ENCODE results near the gene OR56A1.
"Not testable (repeated sequence)": the region's sequence is repeated elsewhere in the genome, so short reads cannot be mapped to it uniquely, and the experiment has no call there.

The OR56A1 gene, protein sequence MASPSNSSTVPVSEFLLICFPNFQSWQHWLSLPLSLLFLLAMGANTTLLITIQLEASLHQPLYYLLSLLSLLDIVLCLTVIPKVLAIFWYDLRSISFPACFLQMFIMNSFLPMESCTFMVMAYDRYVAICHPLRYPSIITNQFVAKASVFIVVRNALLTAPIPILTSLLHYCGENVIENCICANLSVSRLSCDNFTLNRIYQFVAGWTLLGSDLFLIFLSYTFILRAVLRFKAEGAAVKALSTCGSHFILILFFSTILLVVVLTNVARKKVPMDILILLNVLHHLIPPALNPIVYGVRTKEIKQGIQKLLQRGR

DNA sequence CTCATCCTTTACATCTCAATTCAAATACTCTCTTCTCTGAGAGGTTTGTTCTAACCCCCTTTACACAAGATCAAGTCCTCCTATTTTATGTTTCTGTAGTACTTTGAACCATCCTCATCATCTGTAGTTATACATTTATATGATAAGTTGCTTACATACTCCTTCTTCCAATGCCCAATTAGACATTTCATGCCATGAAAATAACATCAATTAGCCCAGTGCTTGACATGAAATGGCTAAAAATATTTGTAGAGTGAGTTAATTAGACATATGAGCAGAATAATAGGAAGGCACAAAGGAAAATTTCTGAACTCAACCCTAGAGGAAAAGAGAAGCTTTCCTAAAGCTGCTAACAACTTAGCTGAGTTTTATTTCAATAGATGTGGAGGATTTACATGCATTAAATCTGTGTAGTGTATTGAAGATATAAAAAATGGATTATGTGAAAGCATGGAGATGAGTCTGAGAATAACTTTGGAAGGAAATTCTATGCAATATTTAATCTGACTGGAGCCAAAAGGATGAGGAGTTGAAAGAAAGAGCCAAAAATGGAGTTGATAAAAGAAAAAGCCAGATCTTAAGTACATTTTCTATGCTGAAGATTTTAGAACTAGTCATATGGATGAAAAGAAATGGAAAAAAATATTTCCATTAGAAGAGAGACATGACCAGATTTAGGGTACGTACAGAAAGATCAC, at the start of gene OR56A1:
Gene OR56A1 (minus strand): TSS at position 51 of the 698 bp plus-strand sequence. CDS start 3,066 bp downstream, outside the sequence.
- TF ChIP-seq JUND (IDR thresholded peaks at IDR 0.05; ENCODE audit: low read depth) = no peak
- in situ Hi-C loops (cut with HindIII; ENCODE audit: low pct_unique_long_range_greater_than_20kb, low sequenced_read_pairs) = no loop called here
- no peak for DNase-seq (ENCODE audit: low read depth in 1 of 2, low spot score in 1 of 2)

DNA sequence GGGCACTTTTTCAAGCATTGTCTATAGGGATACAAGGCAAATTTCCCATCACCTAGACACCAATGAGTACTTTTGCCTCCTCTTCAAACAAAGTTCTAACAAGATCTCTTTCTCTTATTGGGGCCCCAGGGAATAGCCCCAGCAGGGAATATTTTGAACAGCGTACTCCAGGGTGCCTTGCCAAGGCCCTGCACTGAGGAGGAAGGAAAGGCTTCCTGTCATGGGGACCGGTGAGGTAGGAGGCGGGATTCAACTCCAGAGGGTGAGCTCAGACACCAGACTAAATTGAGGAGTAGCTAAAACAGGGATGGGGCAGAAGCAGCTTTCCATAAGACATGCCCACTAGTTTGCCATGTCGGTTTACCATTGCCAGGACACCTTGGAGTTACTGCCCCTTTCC, 48.9 kb upstream of the OR56A1 start:
- DNase-seq (ENCODE audit: low read depth in 1 of 2, low spot score in 1 of 2) = no peak
- in situ Hi-C loops (cut with HindIII; ENCODE audit: low pct_unique_long_range_greater_than_20kb, low sequenced_read_pairs) = no loop called here
- no peak for TF ChIP-seq JUND (IDR thresholded peaks at IDR 0.05; ENCODE audit: low read depth)

DNA sequence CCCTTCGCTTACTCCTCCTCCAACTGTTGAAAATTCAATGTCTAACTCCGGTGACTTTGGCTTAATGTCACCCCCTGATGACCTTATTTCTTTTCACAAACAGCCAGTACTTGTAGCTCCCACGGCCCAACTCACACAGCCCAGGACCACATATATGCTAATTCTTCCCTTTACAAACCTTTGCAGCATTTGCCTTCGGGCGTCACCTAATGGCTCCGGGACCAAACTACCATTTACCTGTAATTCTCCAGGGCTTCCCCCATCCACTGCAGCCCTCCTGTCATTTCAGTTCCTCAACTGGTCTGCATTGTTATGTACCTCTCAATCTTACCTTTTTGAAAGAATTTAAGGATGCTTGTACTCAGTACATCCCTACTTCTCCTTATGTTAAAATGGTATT, 47.2 kb upstream of the OR56A1 start:
- TF ChIP-seq JUND (IDR thresholded peaks at IDR 0.05; ENCODE audit: low read depth) = no peak
- DNase-seq (ENCODE audit: low read depth in 1 of 2, low spot score in 1 of 2) = no peak
- in situ Hi-C loops (cut with HindIII; ENCODE audit: low pct_unique_long_range_greater_than_20kb, low sequenced_read_pairs) = no loop called here

DNA sequence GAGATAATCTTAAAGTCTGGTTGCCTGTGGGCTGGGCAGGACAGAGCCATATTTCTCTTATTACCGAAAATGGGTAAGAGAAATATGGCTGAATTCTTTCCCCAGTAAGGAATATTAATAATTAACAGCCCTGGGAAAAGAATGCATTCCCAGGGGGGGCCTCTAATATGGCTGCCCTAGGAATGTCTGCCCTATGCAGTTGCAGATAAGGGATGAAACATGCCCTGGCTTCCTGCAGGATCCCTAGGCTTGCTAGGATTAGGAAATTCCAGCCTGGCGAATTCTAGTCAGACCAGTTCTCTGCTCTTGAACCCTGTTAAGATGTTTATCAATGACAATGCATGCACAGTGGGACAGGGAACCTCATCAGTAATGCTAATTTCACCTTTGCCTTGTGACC, 45.9 kb upstream of the OR56A1 start:
- DNase-seq (ENCODE audit: low read depth in 1 of 2, low spot score in 1 of 2); in situ Hi-C loops (cut with HindIII; ENCODE audit: low pct_unique_long_range_greater_than_20kb, low sequenced_read_pairs): not testable (repeated sequence)

DNA sequence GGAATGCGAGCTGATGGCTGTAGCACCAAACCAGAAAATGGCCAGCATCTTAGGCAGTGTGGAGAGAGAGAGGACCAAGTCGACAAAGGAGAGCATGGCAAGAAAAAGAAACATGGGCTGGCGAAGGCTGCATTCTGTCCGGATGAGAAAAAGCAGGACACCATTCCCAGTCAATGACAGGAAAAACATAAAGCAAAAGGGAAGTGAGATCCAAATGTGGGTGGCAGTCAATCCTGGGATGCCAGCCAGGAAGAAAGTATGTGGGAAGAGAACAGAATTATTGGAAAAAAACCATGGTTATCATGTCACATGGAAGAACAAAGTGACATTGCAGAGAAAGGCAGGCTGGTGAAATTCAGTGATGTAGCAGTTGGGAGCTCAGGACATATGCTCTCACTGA, 36.9 kb upstream of the OR56A1 start:
- in situ Hi-C loops (cut with HindIII; ENCODE audit: low pct_unique_long_range_greater_than_20kb, low sequenced_read_pairs) = no loop called here
- DNase-seq (ENCODE audit: low read depth in 1 of 2, low spot score in 1 of 2) = no peak
- no peak for TF ChIP-seq JUND (IDR thresholded peaks at IDR 0.05; ENCODE audit: low read depth)

DNA sequence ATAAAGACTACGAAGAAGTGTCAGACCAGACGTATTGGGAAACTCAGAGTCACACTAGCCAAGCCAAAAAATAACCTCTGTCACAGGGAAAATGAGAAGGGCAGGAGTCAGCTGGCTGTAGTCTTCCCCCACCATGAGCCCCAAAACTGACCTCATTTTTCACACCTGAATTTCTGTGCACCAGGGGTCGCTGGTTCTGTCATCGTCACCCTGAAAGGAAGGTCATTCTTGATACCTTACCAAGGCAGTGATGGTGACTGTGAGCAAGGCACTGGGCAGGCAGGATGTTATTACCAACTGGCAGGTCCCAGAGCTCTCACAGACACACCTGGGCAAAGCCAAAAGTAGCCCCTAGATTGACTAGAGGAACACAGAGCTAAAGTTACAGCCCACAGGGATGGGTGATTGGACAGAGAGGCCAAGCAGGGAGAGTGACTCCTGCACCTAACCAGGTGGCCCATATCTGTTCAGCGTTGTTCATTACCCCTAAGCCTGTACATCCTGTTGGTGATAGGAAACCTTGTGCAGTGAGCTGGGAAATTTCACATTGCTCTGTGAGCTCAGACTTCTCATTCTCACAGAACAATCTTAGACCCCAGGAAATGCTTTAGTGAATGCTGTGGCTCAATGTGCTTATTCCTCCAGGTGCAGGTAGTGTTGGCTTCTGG, 32.3 kb upstream of the OR56A1 start:
- TF ChIP-seq JUND (IDR thresholded peaks at IDR 0.05; ENCODE audit: low read depth) = no peak
- no peak for DNase-seq (ENCODE audit: low read depth in 1 of 2, low spot score in 1 of 2)
- in situ Hi-C loops (cut with HindIII; ENCODE audit: low pct_unique_long_range_greater_than_20kb, low sequenced_read_pairs) = no loop called here

DNA sequence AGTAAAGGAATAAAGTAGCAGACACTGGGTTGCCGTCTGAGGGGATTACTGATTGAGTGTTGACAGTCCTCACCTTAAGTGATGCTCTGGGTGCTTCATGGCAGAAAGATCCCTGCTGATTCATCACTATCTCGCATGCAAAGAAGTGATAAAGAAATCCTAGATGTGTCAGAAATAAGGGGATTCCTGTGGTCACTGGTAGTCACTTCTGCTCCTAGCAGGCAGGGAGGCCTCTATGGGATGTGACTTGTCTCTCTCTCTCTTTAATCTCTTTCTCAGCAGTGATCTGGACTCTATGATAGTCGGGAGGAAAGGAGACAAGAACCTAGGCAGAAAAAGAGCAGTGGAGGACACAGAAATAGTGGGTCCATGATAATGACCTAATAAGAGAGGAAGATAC, 30.9 kb upstream of the OR56A1 start:
- in situ Hi-C loops (cut with HindIII; ENCODE audit: low pct_unique_long_range_greater_than_20kb, low sequenced_read_pairs) = no loop called here
- no peak for TF ChIP-seq JUND (IDR thresholded peaks at IDR 0.05; ENCODE audit: low read depth)
- DNase-seq (ENCODE audit: low read depth in 1 of 2, low spot score in 1 of 2) = no peak

DNA sequence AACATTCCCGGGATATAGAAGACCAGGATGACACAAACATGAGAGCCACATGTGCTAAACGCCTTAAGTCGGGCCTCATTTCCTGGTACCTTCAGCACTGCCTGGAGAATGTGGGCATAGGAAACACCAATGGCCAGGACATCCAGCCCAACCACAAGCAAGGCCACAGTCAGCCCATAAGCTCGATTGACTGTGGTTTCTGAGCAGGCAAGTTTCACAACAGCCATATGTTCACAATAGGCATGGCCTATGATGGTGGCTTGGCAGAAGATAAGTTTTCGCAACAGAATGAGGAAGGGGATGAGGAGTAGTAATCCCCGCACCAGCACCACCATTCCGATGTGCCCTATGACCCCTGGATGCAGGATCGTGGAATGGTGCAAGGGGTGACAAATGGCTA, 26.9 kb upstream of the OR56A1 start:
- no peak for DNase-seq (ENCODE audit: low read depth in 1 of 2, low spot score in 1 of 2)
- no peak for TF ChIP-seq JUND (IDR thresholded peaks at IDR 0.05; ENCODE audit: low read depth)
- in situ Hi-C loops (cut with HindIII; ENCODE audit: low pct_unique_long_range_greater_than_20kb, low sequenced_read_pairs) = no loop called here

DNA sequence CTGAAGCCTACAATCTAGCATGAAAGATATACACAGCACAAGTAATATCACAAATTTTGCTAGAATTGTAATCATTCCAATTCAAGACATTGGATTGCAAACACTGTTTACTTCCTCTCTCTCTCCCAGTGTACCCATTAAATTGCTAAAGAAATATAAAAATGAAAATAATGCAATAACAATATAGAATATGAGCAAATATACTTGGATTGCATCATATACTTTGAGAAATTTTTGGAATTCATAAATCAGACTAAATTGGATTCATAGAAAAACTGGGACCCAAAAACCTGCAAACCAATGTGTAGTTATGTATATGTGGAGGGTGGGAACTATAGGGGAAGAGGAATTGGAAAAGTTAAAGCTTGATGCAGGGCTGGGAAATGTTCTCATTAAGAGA, 25.0 kb upstream of the OR56A1 start:
- no peak for TF ChIP-seq JUND (IDR thresholded peaks at IDR 0.05; ENCODE audit: low read depth)
- DNase-seq (ENCODE audit: low read depth in 1 of 2, low spot score in 1 of 2) = no peak
- in situ Hi-C loops (cut with HindIII; ENCODE audit: low pct_unique_long_range_greater_than_20kb, low sequenced_read_pairs) = no loop called here

DNA sequence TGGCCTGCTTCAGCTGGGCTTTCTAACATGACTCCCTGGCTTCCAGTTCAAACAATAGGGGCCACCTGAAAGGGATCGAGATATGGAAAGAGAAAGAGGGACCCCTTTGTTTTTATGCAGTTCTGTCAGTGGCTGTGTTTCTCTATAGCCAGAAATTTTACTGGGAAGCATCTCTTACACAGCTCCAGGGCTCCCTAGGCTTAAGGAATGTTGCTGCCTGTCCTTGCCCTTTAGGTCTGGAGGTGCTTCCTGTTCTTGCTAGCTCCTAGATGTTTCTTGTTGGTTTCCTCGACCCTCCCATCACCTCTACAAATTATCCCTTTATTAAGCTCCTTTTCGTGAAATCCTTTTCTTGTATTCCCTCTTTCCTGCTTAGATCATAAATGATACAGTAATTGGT, 21.8 kb upstream of the OR56A1 start:
- DNase-seq (ENCODE audit: low read depth in 1 of 2, low spot score in 1 of 2) = no peak
- in situ Hi-C loops (cut with HindIII; ENCODE audit: low pct_unique_long_range_greater_than_20kb, low sequenced_read_pairs) = no loop called here
- TF ChIP-seq JUND (IDR thresholded peaks at IDR 0.05; ENCODE audit: low read depth) = no peak

DNA sequence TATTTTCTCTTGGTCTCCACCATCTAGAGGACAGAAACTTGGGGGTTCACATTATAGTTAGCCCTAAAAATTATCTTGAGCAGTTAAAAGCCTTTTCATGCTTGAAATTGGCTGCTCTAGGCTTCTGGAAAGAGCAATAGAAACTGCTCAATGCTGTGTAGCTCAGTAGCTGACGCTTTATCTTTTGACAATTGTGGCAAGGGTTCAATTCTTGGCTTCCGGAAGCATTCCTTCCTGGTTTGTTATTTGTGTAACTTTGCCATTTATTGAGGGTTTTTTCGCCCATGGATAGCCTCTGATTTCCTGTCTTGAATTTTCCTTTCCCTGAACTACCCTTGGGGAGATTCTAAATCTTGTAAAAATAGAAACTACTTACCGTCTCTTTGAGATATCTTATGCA, 10.3 kb upstream of the OR56A1 start:
- TF ChIP-seq JUND (IDR thresholded peaks at IDR 0.05; ENCODE audit: low read depth) = no peak
- DNase-seq (ENCODE audit: low read depth in 1 of 2, low spot score in 1 of 2) = no peak
- in situ Hi-C loops (cut with HindIII; ENCODE audit: low pct_unique_long_range_greater_than_20kb, low sequenced_read_pairs) = no loop called here

DNA sequence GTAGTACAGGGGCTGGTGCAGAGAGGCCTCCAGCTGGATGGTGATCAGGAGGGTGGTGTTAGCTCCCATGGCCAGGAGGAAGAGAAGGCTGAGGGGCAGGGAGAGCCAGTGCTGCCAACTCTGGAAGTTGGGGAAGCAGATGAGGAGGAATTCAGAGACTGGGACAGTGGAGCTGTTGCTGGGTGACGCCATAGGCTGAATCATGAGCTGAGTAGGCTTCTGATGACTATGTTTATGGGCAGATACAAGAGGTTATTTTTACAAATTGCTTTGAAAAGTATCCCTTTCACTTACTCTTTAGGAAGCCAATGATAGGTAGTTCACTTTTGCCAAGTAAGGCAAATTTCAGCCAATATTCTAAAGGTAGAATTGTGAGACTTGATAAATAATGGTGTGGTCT, 3.1 kb downstream of the OR56A1 start:
- in situ Hi-C loops (cut with HindIII; ENCODE audit: low pct_unique_long_range_greater_than_20kb, low sequenced_read_pairs) = no loop called here
- no peak for TF ChIP-seq JUND (IDR thresholded peaks at IDR 0.05; ENCODE audit: low read depth)
- DNase-seq (ENCODE audit: low read depth in 1 of 2, low spot score in 1 of 2) = no peak

DNA sequence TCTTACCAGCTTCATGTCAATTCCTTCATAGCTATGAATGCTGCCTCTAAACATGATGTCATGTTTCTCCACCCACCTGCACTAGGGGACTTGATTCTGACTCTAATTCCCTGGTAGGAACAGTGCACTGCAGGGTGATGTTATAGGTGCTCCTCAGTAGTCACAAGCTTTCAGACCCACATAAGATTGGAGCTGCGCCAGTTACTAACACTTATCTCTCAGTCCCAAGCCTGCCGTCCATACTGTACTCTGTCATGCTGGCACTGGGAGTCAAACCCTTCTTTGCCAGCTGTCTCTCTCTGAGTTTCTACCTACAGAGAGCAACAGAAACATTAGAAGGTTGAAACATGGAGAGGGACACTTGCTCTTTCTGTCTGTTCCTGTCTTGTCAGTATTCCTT, 5.5 kb downstream of the OR56A1 start:
- no peak for DNase-seq (ENCODE audit: low read depth in 1 of 2, low spot score in 1 of 2)
- in situ Hi-C loops (cut with HindIII; ENCODE audit: low pct_unique_long_range_greater_than_20kb, low sequenced_read_pairs) = no loop called here
- TF ChIP-seq JUND (IDR thresholded peaks at IDR 0.05; ENCODE audit: low read depth) = no peak
